Sigmoid colon (tissue), 3 donors: ENCODE measurements around the gene KRTAP5-9.

ENCODE experiments used
- CTCF ChIP-seq, 4 experiments: fragments of 450-650 bp in 3 of 4; fragments of 200-600 bp in 1 of 4; IDR thresholded peaks; one replicate each; pipeline ENCODE4 v1.5.1; 2016 to 2019; ENCODE audit warnings: antibody characterized with exemption in 4 of 4, mild to moderate bottlenecking in 3 of 4, moderate library complexity in 2 of 4
- POLR2A ChIP-seq, 2 donors: fragments of 450-650 bp; IDR thresholded peaks; one replicate each; pipeline ENCODE4 v1.6.1; 2016; ENCODE audit warnings: antibody characterized with exemption in 2 of 2, mild to moderate bottlenecking in 2 of 2, moderate library complexity in 2 of 2

GRCh38 chr11:71558996-71559395, 10.8 kb downstream of the KRTAP5-9 start:
- TF ChIP-seq CTCF (IDR thresholded peaks at IDR 0.05): no peak
- no peak for TF ChIP-seq POLR2A (IDR thresholded peaks at IDR 0.05)
